Lower leg skin (tissue), 4 donors: ENCODE data around the gene EIF5. TPM values are rescaled to one million over a fixed set of nuclear protein-coding genes. Genes with fewer than 3 reads are reported as not detected.
A peak's percentile ranks its signal among the peaks of the same experiment; 100 is the strongest.

Experiments used
- DNase-seq, 2 donors: peaks; one replicate each; pipeline ENCODE4 v3.0.0-alpha.2; 2019; ENCODE audit warnings: low spot score in 2 of 2
- H3K4me3 ChIP-seq: fragments of 200-600 bp; sonication (generic); 2 replicates; pipeline ENCODE4 v1.5.1; 2017; ENCODE audit warnings: mild to moderate bottlenecking, low read depth; ENCODE audit not compliant: poor library complexity, severe bottlenecking
- CTCF ChIP-seq, 3 donors: fragments of 450-650 bp; IDR thresholded peaks; one replicate each; pipeline ENCODE4 v1.5.1; 2016; ENCODE audit warnings: antibody characterized with exemption in 3 of 3, mild to moderate bottlenecking in 3 of 3, moderate library complexity in 2 of 3
- POLR2A ChIP-seq, 2 donors: fragments of 450-650 bp; IDR thresholded peaks; one replicate each; pipeline ENCODE4 v1.6.1; 2016 to 2017; ENCODE audit warnings: antibody characterized with exemption in 2 of 2, mild to moderate bottlenecking in 1 of 2, moderate library complexity in 1 of 2
- WGBS, 2 donors: methylation state at CpG; one replicate each; pipeline ENCODE4 v1.1.5; 2018; 5-methylcytosine and 5-hydroxymethylcytosine counted together
- intact Hi-C: fragments of 100-400 bp; cut with DNase I; formaldehyde crosslinking; loops from one replicate; pipeline ENCODE4 v1.15.0; 2023; ENCODE audit warnings: low total_unique reads
- total RNA-seq, 4 donors: library from RNA; depleted of rRNA; stranded (reverse); fragments of >200 nt; gene quantifications; one replicate each; pipeline ENCODE4 v1.1.0, GENCODE V29; 2016

The EIF5 gene
- total RNA-seq, 4 donors from 2014 or later: 125 to 168 (median 131) TPM

GRCh38 chr14:103328941-103329340 lies 5.1 kb upstream of the EIF5 start:
- DNase-seq: no peak
- intact Hi-C loops: no loop called here
- 88 to 91% methylated on average over 5 of the region's 5 CpGs for WGBS, 2 donors
- TF ChIP-seq POLR2A (IDR thresholded peaks at IDR 0.05) (no peak), CTCF (IDR thresholded peaks at IDR 0.05) (no peak)
- no peak overlapping the region for H3K4me3 ChIP-seq

GRCh38 chr14:103329401-103330347 lies 4.4 kb upstream of the EIF5 start:
- no peak for TF ChIP-seq POLR2A (IDR thresholded peaks at IDR 0.05)
- TF ChIP-seq CTCF (IDR thresholded peaks at IDR 0.05): no peak
- intact Hi-C loops: no loop called here
- H3K4me3 ChIP-seq: no peak overlapping the region
- WGBS, 2 donors: 71 to 73% methylated on average over 14 of the region's 14 CpGs
- DNase-seq: peak; percentile 51 to 85

GRCh38 chr14:103330536-103330935 lies 3.5 kb upstream of the EIF5 start:
- no peak for DNase-seq
- H3K4me3 ChIP-seq: no peak overlapping the region
- intact Hi-C loops: no loop called here
- WGBS, 2 donors: 30 to 40% methylated on average over 2 of the region's 2 CpGs
- TF ChIP-seq CTCF (IDR thresholded peaks at IDR 0.05): no peak
- no peak for TF ChIP-seq POLR2A (IDR thresholded peaks at IDR 0.05)

- H3K4me3 ChIP-seq: no peak overlapping the region
- intact Hi-C loops: no loop called here
- no peak for TF ChIP-seq POLR2A (IDR thresholded peaks at IDR 0.05)
- no peak for TF ChIP-seq CTCF (IDR thresholded peaks at IDR 0.05)
- DNase-seq: peak in 1 of 2 donors; percentile 82
- WGBS, 2 donors: 75 to 80% methylated on average over 9 of the region's 9 CpGs
Measured at GRCh38 chr14:103332143-103332919, 1.7 kb upstream of the EIF5 start.

- DNase-seq: peak; percentile 68 to 94
- TF ChIP-seq CTCF (IDR thresholded peaks at IDR 0.05): no peak
- no peak for TF ChIP-seq POLR2A (IDR thresholded peaks at IDR 0.05)
- 0% methylated on average over 32 to 49 of the region's 97 CpGs for WGBS, 2 donors
- intact Hi-C loops: loop anchor here (5.0 kb wide), 1 partner anchor 52 kb away; the partner anchor contains the start of gene MARK3
- H3K4me3 ChIP-seq: peak overlapping the region; percentile 97
Measured at GRCh38 chr14:103334644-103335622, 896 bp downstream of the EIF5 start.
